ENCODE measurements around the gene METTL3. TPM values are rescaled to one million over a fixed set of nuclear protein-coding genes. Genes with fewer than 3 reads are reported as not detected.

Gene METTL3
- polyA plus RNA-seq, 3 donors from 2014 or later: 10.0 to 21.6 (median 18.0) TPM

Other genes with a start within 250 kb of the METTL3 start
- 100 to 1,000 TPM; 622 to 879 (median 758) TPM for gene HNRNPC, start 241.9 kb downstream of the METTL3 start, polyA plus RNA-seq
- gene RPGRIP1, start 231.3 kb downstream of the METTL3 start, polyA plus RNA-seq: 1 to 10 TPM in 1 of 3 donors, under 1 TPM in 1, not detected in 1; 0.15 to 1.9 TPM
- gene SUPT16H, start 127.3 kb downstream of the METTL3 start, polyA plus RNA-seq: 10 to 100 TPM; 43.2 to 91.2 (median 59.3) TPM
- gene CHD8, start 55.2 kb downstream of the METTL3 start, polyA plus RNA-seq: 10 to 100 TPM; 14.5 to 62.6 (median 14.8) TPM
- gene RAB2B, start 34.4 kb downstream of the METTL3 start, polyA plus RNA-seq: 10 to 100 TPM in 2 of 3 donors, 1 to 10 TPM in 1; 7.7 to 20.0 (median 18.5) TPM
- gene TOX4, start 34.1 kb downstream of the METTL3 start, polyA plus RNA-seq: 100 to 1,000 TPM in 1 of 3 donors, 10 to 100 TPM in 2; 81.4 to 101 (median 84.7) TPM
- gene SALL2, start 15.0 kb upstream of the METTL3 start, polyA plus RNA-seq: 1 to 10 TPM in 2 of 3 donors, under 1 TPM in 1; 0.80 to 1.6 (median 1.2) TPM
- gene OR10G3, start 68.7 kb upstream of the METTL3 start, polyA plus RNA-seq: not detected
- not detected for gene OR10G2, start 123.6 kb upstream of the METTL3 start, polyA plus RNA-seq
- gene OR4E2, start 142.5 kb upstream of the METTL3 start, polyA plus RNA-seq: not detected
- gene OR4E1, start 162.5 kb upstream of the METTL3 start, polyA plus RNA-seq: not detected

All from immature natural killer cell (primary cell).